ENCODE data around the gene PALB2. TPM values are rescaled to one million over a fixed set of nuclear protein-coding genes. Genes with fewer than 3 reads are reported as not detected.

Gene PALB2
- total and polyA plus RNA-seq, 9 of the 15 experiments (the other 6 are each of a cell fraction or from before 2014, with no cell fraction given) = 7.0 to 25.8 (median 15.2) TPM

GRCh38 chr16:23597003-23597756 is 43.9 kb downstream of the PALB2 start (continued):
- TF ChIP-seq ZNF398 (CRISPR knock-in tag; IDR thresholded peaks at IDR 0.05) (peak; percentile 97), MTF1 (CRISPR knock-in tag; IDR thresholded peaks at IDR 0.05; ENCODE audit: borderline replicate concordance) (peak; percentile 96), ZNF75A (CRISPR knock-in tag; IDR thresholded peaks at IDR 0.05) (peak; percentile 91), MEIS2 (IDR thresholded peaks at IDR 0.05; ENCODE audit: partially characterized antibody) (peak; percentile 81), ZNF212 (CRISPR knock-in tag; IDR thresholded peaks at IDR 0.05) (peak; percentile 97), CAMTA2 (CRISPR knock-in tag; conservative IDR thresholded peaks at IDR 0.05) (0 out of 2 replicates have a peak, but pooled peaks have one; percentile 59), POLR2A (conservative IDR thresholded peaks at IDR 0.05) (peak; percentile 36; the same call in 1 of the 2 replicates), ZMIZ1 (IDR thresholded peaks at IDR 0.05; ENCODE audit: low read depth in 2 of 2, low read length in 2 of 2) (no peak), TCFL5 (CRISPR knock-in tag; conservative IDR thresholded peaks at IDR 0.05) (peak; percentile 98), ZNF239 (CRISPR knock-in tag; IDR thresholded peaks at IDR 0.05) (peak; percentile 97), HMGXB4 (CRISPR knock-in tag; IDR thresholded peaks at IDR 0.05) (no peak), CC2D1A (IDR thresholded peaks at IDR 0.05) (0 out of 2 replicates have a peak, but pooled peaks have one; percentile 51), ZNF583 (CRISPR knock-in tag; IDR thresholded peaks at IDR 0.05) (peak; percentile 99), POLR2B (IDR thresholded peaks at IDR 0.05; ENCODE audit: low read depth, partially characterized antibody) (peak; percentile 12), TRIM24 (IDR thresholded peaks at IDR 0.05) (peak; percentile 62 to 66; a peak in 1 of 4 replicates), ARNT (IDR thresholded peaks at IDR 0.05) (peak; percentile 60 to 91; a peak in 3 of 4 replicates), ZNF174 (CRISPR knock-in tag; IDR thresholded peaks at IDR 0.05) (0 out of 2 replicates have a peak, but pooled peaks have one; percentile 91), NUFIP1 (IDR thresholded peaks at IDR 0.05; ENCODE audit: partially characterized antibody) (peak; percentile 99)
- TF ChIP-seq, protein P1, sequence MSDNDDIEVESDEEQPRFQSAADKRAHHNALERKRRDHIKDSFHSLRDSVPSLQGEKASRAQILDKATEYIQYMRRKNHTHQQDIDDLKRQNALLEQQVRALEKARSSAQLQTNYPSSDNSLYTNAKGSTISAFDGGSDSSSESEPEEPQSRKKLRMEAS (CRISPR knock-in tag; IDR thresholded peaks at IDR 0.05) = peak; percentile 48; the same call in 1 of the 2 replicates
- TF ChIP-seq, protein P2, sequence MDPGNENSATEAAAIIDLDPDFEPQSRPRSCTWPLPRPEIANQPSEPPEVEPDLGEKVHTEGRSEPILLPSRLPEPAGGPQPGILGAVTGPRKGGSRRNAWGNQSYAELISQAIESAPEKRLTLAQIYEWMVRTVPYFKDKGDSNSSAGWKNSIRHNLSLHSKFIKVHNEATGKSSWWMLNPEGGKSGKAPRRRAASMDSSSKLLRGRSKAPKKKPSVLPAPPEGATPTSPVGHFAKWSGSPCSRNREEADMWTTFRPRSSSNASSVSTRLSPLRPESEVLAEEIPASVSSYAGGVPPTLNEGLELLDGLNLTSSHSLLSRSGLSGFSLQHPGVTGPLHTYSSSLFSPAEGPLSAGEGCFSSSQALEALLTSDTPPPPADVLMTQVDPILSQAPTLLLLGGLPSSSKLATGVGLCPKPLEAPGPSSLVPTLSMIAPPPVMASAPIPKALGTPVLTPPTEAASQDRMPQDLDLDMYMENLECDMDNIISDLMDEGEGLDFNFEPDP (CRISPR knock-in tag; IDR thresholded peaks at IDR 0.05) = peak; percentile 98

Measured in K562 (cell line).